GM13976 (cell line): ENCODE measurements around the gene MFRP.

Source experiments
- DNase-seq: peaks from one replicate; pipeline ENCODE4 v3.0.0; 2012; ENCODE audit warnings: low spot score
- in situ Hi-C: fragments of 300-500 bp; cut with MboI; formaldehyde crosslinking; loops from one replicate; pipeline ENCODE4 v1.12.0; 2022; ENCODE audit warnings: low sequenced_read_pairs, mixed read lengths, inconsistent platforms; ENCODE audit not compliant: unreplicated experiment
- TF ChIP-seq, protein P1 (sequence below): IDR thresholded peaks from 2 replicates; pipeline ENCODE4 v1.5.1; 2012; ENCODE audit warnings: borderline replicate concordance, mild to moderate bottlenecking; ENCODE audit not compliant: insufficient read depth; ENCODE audit errors: extremely low read depth, missing control alignments, control extremely low read depth

The MFRP gene

DNA sequence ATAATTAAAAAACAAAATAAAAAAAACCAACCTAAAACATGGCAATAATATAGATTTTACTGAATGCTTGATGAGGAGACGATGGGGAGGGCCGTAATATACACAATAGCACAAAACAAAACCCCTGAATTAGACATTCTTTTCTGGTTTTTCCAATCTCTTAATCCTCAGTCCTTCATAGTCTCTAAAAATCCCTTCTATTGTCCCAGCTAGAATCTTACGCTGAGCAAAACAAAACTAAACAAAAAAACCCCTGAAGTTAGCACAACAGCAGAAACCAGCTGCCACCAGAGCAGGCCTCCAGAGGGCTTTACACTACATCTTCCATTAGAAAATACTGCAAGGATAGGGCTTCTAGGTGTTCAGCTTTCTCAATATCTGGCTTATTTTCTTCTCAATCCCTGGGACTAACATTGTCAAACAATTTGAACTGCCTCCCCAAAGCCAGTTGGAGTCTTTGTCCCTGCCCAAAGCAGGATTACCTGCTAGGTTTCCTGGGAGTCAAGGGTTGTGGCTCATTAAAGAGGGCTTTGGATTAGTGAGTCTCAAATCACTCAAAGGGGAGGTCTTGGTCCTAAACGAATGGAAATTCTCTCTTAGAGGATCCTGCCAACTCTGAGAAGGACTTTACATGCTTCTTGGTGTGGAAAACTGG lies 14.3 kb downstream of the MFRP start:
- no peak for DNase-seq
- TF ChIP-seq, protein P1, sequence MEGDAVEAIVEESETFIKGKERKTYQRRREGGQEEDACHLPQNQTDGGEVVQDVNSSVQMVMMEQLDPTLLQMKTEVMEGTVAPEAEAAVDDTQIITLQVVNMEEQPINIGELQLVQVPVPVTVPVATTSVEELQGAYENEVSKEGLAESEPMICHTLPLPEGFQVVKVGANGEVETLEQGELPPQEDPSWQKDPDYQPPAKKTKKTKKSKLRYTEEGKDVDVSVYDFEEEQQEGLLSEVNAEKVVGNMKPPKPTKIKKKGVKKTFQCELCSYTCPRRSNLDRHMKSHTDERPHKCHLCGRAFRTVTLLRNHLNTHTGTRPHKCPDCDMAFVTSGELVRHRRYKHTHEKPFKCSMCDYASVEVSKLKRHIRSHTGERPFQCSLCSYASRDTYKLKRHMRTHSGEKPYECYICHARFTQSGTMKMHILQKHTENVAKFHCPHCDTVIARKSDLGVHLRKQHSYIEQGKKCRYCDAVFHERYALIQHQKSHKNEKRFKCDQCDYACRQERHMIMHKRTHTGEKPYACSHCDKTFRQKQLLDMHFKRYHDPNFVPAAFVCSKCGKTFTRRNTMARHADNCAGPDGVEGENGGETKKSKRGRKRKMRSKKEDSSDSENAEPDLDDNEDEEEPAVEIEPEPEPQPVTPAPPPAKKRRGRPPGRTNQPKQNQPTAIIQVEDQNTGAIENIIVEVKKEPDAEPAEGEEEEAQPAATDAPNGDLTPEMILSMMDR = no peak
- in situ Hi-C loops = no loop called here

DNA sequence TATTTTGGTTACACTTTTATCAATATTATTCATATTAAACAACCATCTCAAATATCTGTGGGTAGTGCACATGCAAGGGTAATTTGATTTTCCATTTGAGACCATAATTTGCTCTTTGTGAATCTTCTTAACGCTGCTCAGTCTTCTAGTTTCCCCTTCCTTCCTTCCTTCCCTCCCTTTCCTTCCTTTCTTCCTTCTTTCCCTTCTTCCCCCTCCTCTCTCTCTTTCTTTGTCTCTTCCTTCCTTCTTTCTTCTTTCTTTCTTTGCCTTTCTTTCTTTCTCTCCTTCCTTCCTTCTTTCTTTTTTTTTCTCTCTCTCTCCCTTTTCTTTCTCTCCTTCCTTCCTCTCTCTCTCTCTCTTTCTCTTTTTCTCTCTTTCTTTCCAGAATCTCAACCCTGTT lies 16.3 kb downstream of the MFRP start:
- no peak for DNase-seq
- in situ Hi-C loops = no loop called here
- TF ChIP-seq, protein P1 = no peak

DNA sequence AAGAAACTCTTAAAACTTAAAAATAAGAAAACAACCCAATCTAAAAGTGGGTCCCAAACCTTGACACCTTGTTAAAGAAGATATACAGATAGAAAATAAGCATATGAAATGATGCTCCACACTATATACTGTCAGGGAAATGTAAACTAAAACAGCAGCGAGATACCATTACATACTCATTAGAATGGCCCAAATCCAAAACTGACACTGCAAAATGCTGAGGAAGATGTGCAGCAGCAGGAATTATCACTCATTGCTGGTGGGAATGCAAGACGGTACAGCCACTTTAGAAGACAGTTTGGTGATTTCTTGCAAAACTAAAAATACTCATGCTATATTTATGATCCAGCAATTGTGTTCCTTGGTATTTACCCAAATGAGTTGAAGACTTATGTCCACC lies 17.2 kb downstream of the MFRP start:
- DNase-seq = no peak
- in situ Hi-C loops = no loop called here
- TF ChIP-seq, protein P1 = no peak

DNA sequence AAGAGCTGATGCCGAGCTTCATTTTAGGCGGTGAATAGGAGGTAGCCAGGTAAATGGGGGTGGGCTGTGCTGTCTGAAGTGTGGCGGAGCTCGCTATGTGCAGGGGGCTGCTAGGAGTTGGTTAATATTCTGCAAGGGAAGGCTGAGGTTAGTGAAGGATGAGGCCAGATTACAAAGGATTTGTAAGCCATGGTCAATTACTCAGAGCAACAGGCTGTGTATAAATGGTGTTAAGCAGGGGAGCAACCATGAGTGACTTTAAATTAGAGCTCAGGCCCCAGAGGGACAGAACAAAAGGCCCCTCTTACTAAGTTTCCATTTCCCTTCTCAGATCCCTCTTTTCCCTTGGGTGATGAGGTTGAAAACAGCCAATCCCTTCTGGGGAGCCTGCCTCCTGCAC lies 22.3 kb downstream of the MFRP start:
- TF ChIP-seq, protein P1 = no peak
- in situ Hi-C loops = no loop called here

DNA sequence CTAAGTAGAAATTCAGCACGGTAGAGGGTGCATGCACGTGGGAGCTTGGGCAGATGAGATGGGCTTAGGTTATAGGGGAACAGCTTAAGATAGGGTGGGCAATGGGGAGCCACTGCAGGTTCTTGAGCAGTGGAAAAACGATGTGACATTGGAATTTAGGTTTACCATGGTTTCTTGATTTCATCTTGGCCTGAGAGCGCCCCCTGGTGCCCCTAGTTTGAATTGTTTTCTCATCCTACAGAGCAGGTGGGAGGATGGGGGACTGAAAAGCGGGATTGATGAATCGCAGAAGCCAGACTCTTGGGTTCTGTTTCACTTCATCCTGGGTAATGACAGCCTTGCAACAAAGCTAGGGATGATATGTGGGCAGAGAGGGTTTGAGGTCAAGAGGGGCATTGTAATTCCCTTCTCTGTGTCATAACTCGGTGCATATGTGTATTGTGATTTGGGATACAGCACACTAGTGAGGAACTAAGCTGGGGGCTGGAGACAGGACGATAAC lies 22.9 kb downstream of the MFRP start:
- in situ Hi-C loops = no loop called here
- TF ChIP-seq, protein P1 = peak; percentile 69
- no peak for DNase-seq

More for the DNA sequence above, 22.3 kb downstream of the MFRP start:
- no peak for DNase-seq

DNA sequence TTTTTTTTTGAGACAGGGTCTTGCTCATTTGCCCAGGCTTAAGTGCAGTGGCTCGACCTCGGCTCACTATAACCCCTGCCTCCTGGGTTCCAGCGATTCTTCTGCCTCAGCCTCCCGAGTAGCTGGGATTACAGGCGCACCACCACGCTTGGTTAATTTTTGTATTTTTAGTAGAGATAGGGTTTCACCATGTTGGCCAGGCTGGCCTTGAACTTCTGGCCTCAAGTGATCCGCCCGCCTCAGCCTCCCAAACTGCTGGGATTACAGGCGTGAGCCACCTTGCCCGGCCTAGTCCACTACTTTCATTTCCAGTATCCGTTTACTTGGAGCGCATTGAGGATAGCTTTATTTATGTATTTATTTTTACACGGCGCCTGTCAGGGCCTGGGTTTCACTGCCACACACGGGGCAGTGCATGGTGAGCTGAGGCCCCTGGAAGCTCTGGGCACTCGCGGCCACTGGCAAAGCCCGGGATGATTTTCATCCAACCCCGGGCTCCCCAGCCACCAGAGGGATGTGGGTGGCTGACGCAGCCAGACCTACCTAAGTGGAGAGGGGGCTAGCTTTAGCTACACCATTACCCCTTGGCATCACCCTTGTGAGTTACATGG lies 23.5 kb downstream of the MFRP start:
- TF ChIP-seq, protein P1 = no peak
- no peak for DNase-seq
- in situ Hi-C loops = no loop called here
